Epithelial cell of esophagus (primary cell): ENCODE data around the gene SEC23IP.

Experiments used
- DNase-seq: peaks from one replicate; pipeline ENCODE4 v3.0.0; 2010; ENCODE audit warnings: low read depth
- H3K4me3 ChIP-seq: 2 replicates; pipeline ENCODE4 v1.5.1; 2011; ENCODE audit warnings: mild to moderate bottlenecking, low read length, control low read depth
- TF ChIP-seq, protein P1 (sequence below): IDR thresholded peaks from 2 replicates; pipeline ENCODE4 v1.5.1; 2011; ENCODE audit warnings: low read depth, mild to moderate bottlenecking, low read length, control low read depth, inconsistent platforms; ENCODE audit not compliant: insufficient read depth; ENCODE audit errors: missing control alignments

Gene SEC23IP

GRCh38 chr10:119908166-119908565 lies 15.6 kb downstream of the SEC23IP start:
- no peak overlapping the region for H3K4me3 ChIP-seq
- TF ChIP-seq, protein P1, sequence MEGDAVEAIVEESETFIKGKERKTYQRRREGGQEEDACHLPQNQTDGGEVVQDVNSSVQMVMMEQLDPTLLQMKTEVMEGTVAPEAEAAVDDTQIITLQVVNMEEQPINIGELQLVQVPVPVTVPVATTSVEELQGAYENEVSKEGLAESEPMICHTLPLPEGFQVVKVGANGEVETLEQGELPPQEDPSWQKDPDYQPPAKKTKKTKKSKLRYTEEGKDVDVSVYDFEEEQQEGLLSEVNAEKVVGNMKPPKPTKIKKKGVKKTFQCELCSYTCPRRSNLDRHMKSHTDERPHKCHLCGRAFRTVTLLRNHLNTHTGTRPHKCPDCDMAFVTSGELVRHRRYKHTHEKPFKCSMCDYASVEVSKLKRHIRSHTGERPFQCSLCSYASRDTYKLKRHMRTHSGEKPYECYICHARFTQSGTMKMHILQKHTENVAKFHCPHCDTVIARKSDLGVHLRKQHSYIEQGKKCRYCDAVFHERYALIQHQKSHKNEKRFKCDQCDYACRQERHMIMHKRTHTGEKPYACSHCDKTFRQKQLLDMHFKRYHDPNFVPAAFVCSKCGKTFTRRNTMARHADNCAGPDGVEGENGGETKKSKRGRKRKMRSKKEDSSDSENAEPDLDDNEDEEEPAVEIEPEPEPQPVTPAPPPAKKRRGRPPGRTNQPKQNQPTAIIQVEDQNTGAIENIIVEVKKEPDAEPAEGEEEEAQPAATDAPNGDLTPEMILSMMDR: no peak
- no peak for DNase-seq

- H3K4me3 ChIP-seq: no peak overlapping the region
- TF ChIP-seq, protein P1: no peak
- no peak for DNase-seq
These were observed 18.2 kb downstream of the SEC23IP start for GRCh38 chr10:119910689-119911088.

GRCh38 chr10:119917777-119918176 lies 25.2 kb downstream of the SEC23IP start:
- no peak for DNase-seq
- no peak overlapping the region for H3K4me3 ChIP-seq
- TF ChIP-seq, protein P1: no peak

DNA sequence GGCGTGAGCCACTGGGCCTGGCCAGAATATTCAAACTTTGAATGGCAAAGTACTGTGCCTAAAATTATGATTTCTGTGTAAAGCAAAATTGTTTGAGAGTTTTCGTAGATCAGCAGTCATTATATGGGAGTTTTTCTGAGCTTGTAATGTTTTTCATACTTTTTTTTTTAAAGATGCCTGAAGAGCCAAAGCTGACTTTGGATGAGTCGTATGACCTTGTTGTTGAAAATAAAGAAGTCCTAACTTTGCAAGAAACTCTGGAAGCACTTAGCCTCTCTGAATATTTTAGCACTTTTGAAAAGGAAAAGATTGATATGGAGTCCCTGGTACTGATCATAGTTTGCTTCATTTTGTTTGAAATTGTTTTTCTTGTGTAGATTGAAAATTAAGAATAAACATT lies 26.7 kb downstream of the SEC23IP start:
- no peak overlapping the region for H3K4me3 ChIP-seq
- DNase-seq: no peak
- TF ChIP-seq, protein P1: no peak

GRCh38 chr10:119919826-119920225 lies 27.3 kb downstream of the SEC23IP start:
- TF ChIP-seq, protein P1: no peak
- no peak overlapping the region for H3K4me3 ChIP-seq
- no peak for DNase-seq

DNA sequence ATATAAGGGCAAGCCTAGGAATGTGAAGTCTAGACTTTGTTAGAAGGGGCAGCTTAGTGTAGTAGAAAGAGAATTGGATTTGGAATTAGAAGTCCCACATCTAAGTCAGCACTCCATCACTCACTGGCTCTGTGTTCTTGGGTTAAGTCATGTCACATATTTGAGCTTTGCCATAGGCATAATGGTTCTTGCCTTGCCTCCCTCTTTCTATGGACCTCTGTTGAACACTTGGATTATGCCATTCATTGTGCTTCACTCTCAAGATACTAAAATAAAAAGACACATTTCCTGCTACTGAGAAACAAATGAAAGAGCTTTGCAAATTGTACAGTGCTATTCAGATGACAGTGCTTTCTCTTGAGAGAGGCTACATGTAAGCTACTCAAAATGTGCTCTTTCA lies 35.9 kb downstream of the SEC23IP start:
- no peak overlapping the region for H3K4me3 ChIP-seq
- no peak for DNase-seq
- TF ChIP-seq, protein P1: no peak

DNA sequence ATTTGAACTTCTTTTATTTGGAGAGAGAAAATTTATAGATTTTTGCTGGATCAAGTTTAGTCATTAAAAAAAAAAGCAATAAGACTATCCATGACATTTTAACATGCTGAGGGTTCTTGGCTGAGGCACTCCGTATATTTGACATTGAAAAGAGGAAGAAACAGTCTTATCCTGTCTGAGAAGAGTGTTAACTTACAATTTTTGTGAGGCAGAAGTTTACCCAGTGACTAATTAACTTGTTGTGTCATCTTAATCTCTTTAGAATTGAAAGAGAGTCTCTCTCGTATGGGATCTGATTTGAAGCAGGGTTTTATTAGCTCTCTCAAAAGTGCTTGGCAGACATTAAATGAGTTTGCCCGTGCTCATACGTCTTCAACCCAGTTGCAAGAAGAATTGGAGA lies 39.3 kb downstream of the SEC23IP start:
- DNase-seq: peak; percentile 24
- no peak overlapping the region for H3K4me3 ChIP-seq
- TF ChIP-seq, protein P1: no peak
